Esophagus squamous epithelium (tissue), 4 donors: ENCODE data around the gene FAM90A1.
"Not testable (repeated sequence)": the region's sequence is repeated elsewhere in the genome, so short reads cannot be mapped to it uniquely, and the experiment has no call there.

ENCODE experiments used
- CTCF ChIP-seq, 6 experiments: fragments of 450-650 bp in 4 of 6; fragments of 200-600 bp in 2 of 6; sonication (generic) in 2 of 6; IDR thresholded peaks; one replicate each; pipeline ENCODE4 v1.5.1; 2016 to 2019; ENCODE audit warnings: antibody characterized with exemption in 6 of 6, mild to moderate bottlenecking in 4 of 6, moderate library complexity in 4 of 6
- POLR2A ChIP-seq, 4 donors: fragments of 450-650 bp; IDR thresholded peaks; one replicate each; pipeline ENCODE4 v1.6.1; 2017; ENCODE audit warnings: antibody characterized with exemption in 4 of 4, mild to moderate bottlenecking in 4 of 4, moderate library complexity in 3 of 4

- not testable (repeated sequence) for TF ChIP-seq POLR2A, CTCF (IDR thresholded peaks at IDR 0.05)
Measured at GRCh38 chr12:8221844-8222243, 5.6 kb downstream of the FAM90A1 start.
